Measurements from ENCODE around the gene RFT1. TPM values are rescaled to one million over a fixed set of nuclear protein-coding genes. Genes with fewer than 3 reads are reported as not detected.

RFT1 gene
- total RNA-seq, 1 experiment from 2014 or later: 35.7 TPM

GRCh38 chr3:53168175-53168923 is 38.1 kb upstream of the RFT1 start:
- BruUV-seq (replicated peaks): no TSS peak
- H3K36me3 ChIP-seq (ENCODE audit: control insufficient read depth, insufficient read depth, low read length): peaks cover 2% of the 10 kb centered on the region
- ChIA-PET POLR2A (no interaction called here), CTCF (interaction anchor here (2.1 kb wide), 1 partner anchor 54 kb away, joined by 5 read pairs; no protein-coding TSS in a partner anchor)
- TF ChIP-seq CTCF (IDR thresholded peaks at IDR 0.05; ENCODE audit: insufficient read depth in 1 of 2, low read depth in 1 of 2, low read length in 1 of 2, severe bottlenecking in 1 of 2, unreplicated experiment in 1 of 2): no peak
- Mint-ChIP-seq H3K4me1 (ENCODE audit: low read depth, unreplicated experiment) (peaks cover 25% of the 10 kb centered on the region), H3K36me3 (ENCODE audit: insufficient read depth, unreplicated experiment) (no peaks in the 10 kb centered on the region), H3K27me3 (ENCODE audit: insufficient read depth, unreplicated experiment) (no peaks in the 10 kb centered on the region), H3K27ac (ENCODE audit: unreplicated experiment) (peak overlapping the region; percentile 55), H3K4me3 (ENCODE audit: unreplicated experiment) (no peak overlapping the region), H3K9me3 (ENCODE audit: unreplicated experiment) (no peaks in the 10 kb centered on the region)
- no peaks in the 10 kb centered on the region for H3K9me3 ChIP-seq
- DNase-seq: no peak
- H3K4me1 ChIP-seq: peaks cover 19% of the 10 kb centered on the region
- intact Hi-C loops (cut with micrococcal nuclease; ENCODE audit: unreplicated experiment): no loop called here
- no peak overlapping the region for H3K4me3 ChIP-seq (ENCODE audit: low read depth, low read length)
- no peaks in the 10 kb centered on the region for H3K27me3 ChIP-seq (replicated peaks; ENCODE audit: control insufficient read depth, insufficient read depth, low read length)

- no peak overlapping the region for H3K4me3 ChIP-seq (ENCODE audit: low read depth, low read length)
- H3K9me3 ChIP-seq: no peaks in the 10 kb centered on the region
- Mint-ChIP-seq H3K9me3 (ENCODE audit: unreplicated experiment) (no peaks in the 10 kb centered on the region), H3K27ac (ENCODE audit: unreplicated experiment) (no peak overlapping the region), H3K27me3 (ENCODE audit: insufficient read depth, unreplicated experiment) (no peaks in the 10 kb centered on the region), H3K4me3 (ENCODE audit: unreplicated experiment) (no peak overlapping the region), H3K4me1 (ENCODE audit: low read depth, unreplicated experiment) (peaks cover 32% of the 10 kb centered on the region), H3K36me3 (ENCODE audit: insufficient read depth, unreplicated experiment) (no peaks in the 10 kb centered on the region)
- peaks cover 2% of the 10 kb centered on the region for H3K36me3 ChIP-seq (ENCODE audit: control insufficient read depth, insufficient read depth, low read length)
- DNase-seq: no peak
- CTCF ChIA-PET: interaction anchor here (0.9 kb wide), 1 partner anchor 57 kb away, joined by 3 read pairs; no protein-coding TSS in a partner anchor
- peaks cover 25% of the 10 kb centered on the region for H3K4me1 ChIP-seq
- intact Hi-C loops (cut with micrococcal nuclease; ENCODE audit: unreplicated experiment): no loop called here
- no peaks in the 10 kb centered on the region for H3K27me3 ChIP-seq (replicated peaks; ENCODE audit: control insufficient read depth, insufficient read depth, low read length)
- POLR2A ChIA-PET: no interaction called here
- TF ChIP-seq CTCF (IDR thresholded peaks at IDR 0.05; ENCODE audit: insufficient read depth in 1 of 2, low read depth in 1 of 2, low read length in 1 of 2, severe bottlenecking in 1 of 2, unreplicated experiment in 1 of 2): no peak
- no TSS peak for BruUV-seq (replicated peaks)
Observed at GRCh38 chr3:53167418-53168174, 37.4 kb upstream of the RFT1 start.

- H3K4me1 ChIP-seq: peaks cover 29% of the 10 kb centered on the region
- H3K36me3 ChIP-seq (ENCODE audit: control insufficient read depth, insufficient read depth, low read length): peaks cover 2% of the 10 kb centered on the region
- DNase-seq: no peak
- H3K9me3 Mint-ChIP-seq (ENCODE audit: unreplicated experiment): no peaks in the 10 kb centered on the region
- TF ChIP-seq CTCF (IDR thresholded peaks at IDR 0.05; ENCODE audit: insufficient read depth in 1 of 2, low read depth in 1 of 2, low read length in 1 of 2, severe bottlenecking in 1 of 2, unreplicated experiment in 1 of 2): no peak
- peaks cover under 1% of the 10 kb centered on the region for H3K36me3 Mint-ChIP-seq (ENCODE audit: insufficient read depth, unreplicated experiment)
- no TSS peak for BruUV-seq (replicated peaks)
- no peaks in the 10 kb centered on the region for H3K27me3 ChIP-seq (replicated peaks; ENCODE audit: control insufficient read depth, insufficient read depth, low read length)
- ChIA-PET POLR2A (no interaction called here), CTCF (interaction anchor here (0.9 kb wide), 1 partner anchor 56 kb away, joined by 3 read pairs; no protein-coding TSS in a partner anchor)
- peaks cover 37% of the 10 kb centered on the region for H3K4me1 Mint-ChIP-seq (ENCODE audit: low read depth, unreplicated experiment)
- intact Hi-C loops (cut with micrococcal nuclease; ENCODE audit: unreplicated experiment): no loop called here
- H3K27me3 Mint-ChIP-seq (ENCODE audit: insufficient read depth, unreplicated experiment): no peaks in the 10 kb centered on the region
- H3K9me3 ChIP-seq: no peaks in the 10 kb centered on the region
- H3K4me3 ChIP-seq (ENCODE audit: low read depth, low read length): no peak overlapping the region
- H3K27ac Mint-ChIP-seq (ENCODE audit: unreplicated experiment): no peak overlapping the region
- no peak overlapping the region for H3K4me3 Mint-ChIP-seq (ENCODE audit: unreplicated experiment)
Observed at GRCh38 chr3:53166781-53167291, 36.6 kb upstream of the RFT1 start.

Data from Caco-2 (cell line).